Heart right ventricle (tissue), 16 donors: ENCODE measurements around the gene DERL3. TPM values are rescaled to one million over a fixed set of nuclear protein-coding genes. Genes with fewer than 3 reads are reported as not detected.

Experiments
- ATAC-seq, 8 donors: fragments of 200-7000 bp; cut with Tn5 transposase; one replicate each; pipeline ENCODE4 v1.9.1; 2020; ENCODE audit warnings: mild to moderate bottlenecking in 8 of 8, moderate library complexity in 8 of 8, moderate number of reproducible peaks in 1 of 8
- DNase-seq, 2 donors: peaks; one replicate each; pipeline ENCODE4 v3.0.0-alpha.2; 2020
- H3K27ac ChIP-seq, 10 donors: fragments of 200-600 bp; sonication (generic) in 2 of 10; one replicate each; pipeline versions ENCODE4 v1.5.0 to v1.8.0; 2020 to 2022; ENCODE audit warnings: mild to moderate bottlenecking in 3 of 10
- H3K27me3 ChIP-seq, 7 donors: fragments of 200-600 bp; one replicate each; pipeline ENCODE4 v1.8.0; 2021 to 2022; ENCODE audit warnings: mild to moderate bottlenecking in 2 of 7
- H3K36me3 ChIP-seq, 9 donors: fragments of 200-600 bp; sonication (generic) in 1 of 9; one replicate each; pipeline versions ENCODE4 v1.5.0 to v1.8.0; 2020 to 2022; ENCODE audit warnings: mild to moderate bottlenecking in 2 of 9
- H3K4me1 ChIP-seq, 9 donors: fragments of 200-600 bp; sonication (generic) in 1 of 9; one replicate each; pipeline versions ENCODE4 v1.5.0 to v1.8.0; 2020 to 2022; ENCODE audit warnings: mild to moderate bottlenecking in 4 of 9
- H3K4me3 ChIP-seq, 10 donors: fragments of 200-600 bp; sonication (generic) in 2 of 10; one replicate each; pipeline versions ENCODE4 v1.5.0 to v1.8.0; 2020 to 2022; ENCODE audit warnings: mild to moderate bottlenecking in 7 of 10, moderate library complexity in 2 of 10
- H3K9me3 ChIP-seq, 11 donors: fragments of 200-600 bp in 10 of 11; sonication (generic) in 2 of 11; one replicate each; pipeline versions ENCODE4 v1.5.0 to v1.8.0; 2013 to 2022; ENCODE audit warnings: mild to moderate bottlenecking in 2 of 11, control low read depth in 1 of 11, moderate library complexity in 1 of 11
- WGBS, 2 donors: extraction: QIAGEN DNeasy Blood & Tissue Kit; methylation state at CpG; one replicate each; pipeline ENCODE4 v1.1.7; 2013; ENCODE audit warnings: inconsistent platforms in 1 of 2; 5-methylcytosine and 5-hydroxymethylcytosine counted together
- intact Hi-C, 10 donors: fragments of 100-400 bp; cut with DNase I; formaldehyde crosslinking; loops; one replicate each; pipeline versions ENCODE4 v1.11.1 to v1.14.2; 2022
- polyA plus RNA-seq, 2 donors: library from polyadenylated mRNA; stranded (reverse); fragments of 200-250 nt; gene quantifications; one replicate each; pipeline ENCODE4 v1.2.3, GENCODE V29; 2013
- total RNA-seq, 10 donors: library from RNA; stranded (reverse); fragmentation: NEBNext Ultra II Directional in 3 of 10; extraction: Animal tissue kit (Norgen Biotek cat#: 25700) in 3 of 10; gene quantifications; one replicate each; pipeline versions ENCODE4 v1.2.1 to v1.2.4, GENCODE V29; 2021 to 2023
- TF ChIP-seq, protein P1 (sequence below), 9 donors: fragments of 200-600 bp; sonication (generic) in 2 of 9; IDR thresholded peaks; one replicate each; pipeline versions ENCODE4 v1.5.0 to v1.8.0; 2021 to 2022; ENCODE audit warnings: antibody characterized with exemption in 9 of 9, mild to moderate bottlenecking in 5 of 9, moderate library complexity in 1 of 9
- donor health status: Arrhythmogenic right ventricular cardiomyopathy.
- donor health status: ischemic (EF 13 %, LVEDD 7.1; RV severe dilation, severe dysfunction).
- donor health status: healthy with polysubstance abuse.
- donor health status: DM: no; HTN: yes; CAD: no.
- donor health status: DM: no; HTN: no; CAD: no.
- donor health status: ischemic (EF 25% LVEDD 6.9; RV normal size, moderate dysfunction).
- donor health status: ischemic (EF 25% LVEDD 5.7; RV mildly dilated, moderate dysfunction).
- donor health status: healthy.
- donor health status: DM: yes; HTN: yes; CAD: no.
- donor health status: Ischemic cardiomyopathy.
- donor health status: ischemic (EF 35%, LVEDD 5.7; RV mildly dilated, moderate dysfunction).
- donor health status: nonischemic (EF 11% LVEDD 7.7; RV severe dilation, severe dysfunction).
- donor health status: DM: yes; HTN: yes; CAD: no.
- donor health status: PGD.
- donor health status: ischemic (EF 29% LVEDD 5.4; RV normal size, mild dysfunction).
- donor health status: nonischemic (EF 23%, LVEDD 6.1; RV moderate dilation, normal function).

DERL3 gene
- total and polyA plus RNA-seq, 12 donors, result 0.91 to 14.1 (median 2.0) TPM

- intact Hi-C loops, result no loop called here
- Histone ChIP-seq H3K4me3 (no peak overlapping the region), H3K36me3 (peaks cover 0 to 99% (median 36%) of the 10 kb centered on the region in 9 donors), H3K27me3 (no peaks in the 10 kb centered on the region), H3K9me3 (no peaks in the 10 kb centered on the region), H3K4me1 (peaks cover 7 to 74% (median 52%) of the 10 kb centered on the region in 9 donors), H3K27ac (peak overlapping the region; percentile 65 to 83 (median 77))
- peak in 7 of 8 donors; percentile 42 to 84 (median 66) for ATAC-seq
- peak in 1 of 2 donors; percentile 57 for DNase-seq
- WGBS, 2 donors, result 58 to 64% methylated on average over 14 of the region's 14 CpGs
- TF ChIP-seq, protein P1, sequence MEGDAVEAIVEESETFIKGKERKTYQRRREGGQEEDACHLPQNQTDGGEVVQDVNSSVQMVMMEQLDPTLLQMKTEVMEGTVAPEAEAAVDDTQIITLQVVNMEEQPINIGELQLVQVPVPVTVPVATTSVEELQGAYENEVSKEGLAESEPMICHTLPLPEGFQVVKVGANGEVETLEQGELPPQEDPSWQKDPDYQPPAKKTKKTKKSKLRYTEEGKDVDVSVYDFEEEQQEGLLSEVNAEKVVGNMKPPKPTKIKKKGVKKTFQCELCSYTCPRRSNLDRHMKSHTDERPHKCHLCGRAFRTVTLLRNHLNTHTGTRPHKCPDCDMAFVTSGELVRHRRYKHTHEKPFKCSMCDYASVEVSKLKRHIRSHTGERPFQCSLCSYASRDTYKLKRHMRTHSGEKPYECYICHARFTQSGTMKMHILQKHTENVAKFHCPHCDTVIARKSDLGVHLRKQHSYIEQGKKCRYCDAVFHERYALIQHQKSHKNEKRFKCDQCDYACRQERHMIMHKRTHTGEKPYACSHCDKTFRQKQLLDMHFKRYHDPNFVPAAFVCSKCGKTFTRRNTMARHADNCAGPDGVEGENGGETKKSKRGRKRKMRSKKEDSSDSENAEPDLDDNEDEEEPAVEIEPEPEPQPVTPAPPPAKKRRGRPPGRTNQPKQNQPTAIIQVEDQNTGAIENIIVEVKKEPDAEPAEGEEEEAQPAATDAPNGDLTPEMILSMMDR (IDR thresholded peaks at IDR 0.05), result no peak
Measured at GRCh38 chr22:23823331-23823791, 15.4 kb downstream of the DERL3 start.

GRCh38 chr22:23822101-23822671, 16.6 kb downstream of the DERL3 start:
- ATAC-seq (peak; percentile 25 to 66 (median 54)), DNase-seq (no peak)
- peaks cover 0 to 100% (median 40%) of the 10 kb centered on the region in 9 donors for H3K36me3 ChIP-seq
- no peaks in the 10 kb centered on the region for H3K9me3 ChIP-seq
- no peaks in the 10 kb centered on the region for H3K27me3 ChIP-seq
- peaks cover 6 to 64% (median 43%) of the 10 kb centered on the region in 9 donors for H3K4me1 ChIP-seq
- TF ChIP-seq, protein P1 (IDR thresholded peaks at IDR 0.05), result no peak
- H3K4me3 ChIP-seq, result no peak overlapping the region
- H3K27ac ChIP-seq, result peak overlapping the region; percentile 62 to 83 (median 77)
- intact Hi-C loops, result no loop called here
- 51 to 60% methylated on average over 6 of the region's 6 CpGs for WGBS, 2 donors

- 57% methylated on average over 4 of the region's 4 CpGs for WGBS, 2 donors
- DNase-seq (no peak), ATAC-seq (no peak)
- Histone ChIP-seq H3K9me3 (no peaks in the 10 kb centered on the region), H3K36me3 (peaks cover 0 to 100% (median 40%) of the 10 kb centered on the region in 9 donors), H3K27ac (peak overlapping the region in 3 of 10 donors; percentile 10 to 78 (median 26)), H3K4me3 (no peak overlapping the region), H3K4me1 (peaks cover 2 to 64% (median 37%) of the 10 kb centered on the region in 9 donors), H3K27me3 (no peaks in the 10 kb centered on the region)
- intact Hi-C loops, result no loop called here
- TF ChIP-seq, protein P1 (IDR thresholded peaks at IDR 0.05), result no peak
Measured at GRCh38 chr22:23820748-23821211, 18.0 kb downstream of the DERL3 start.

- TF ChIP-seq, protein P1 (IDR thresholded peaks at IDR 0.05), result no peak
- intact Hi-C loops, result no loop called here
- H3K27me3 ChIP-seq, result no peaks in the 10 kb centered on the region
- no peak overlapping the region for H3K4me3 ChIP-seq
- H3K36me3 ChIP-seq, result peaks cover 0 to 99% (median 36%) of the 10 kb centered on the region in 9 donors
- H3K4me1 ChIP-seq, result peaks cover 0 to 48% (median 21%) of the 10 kb centered on the region in 9 donors
- no peak overlapping the region for H3K27ac ChIP-seq
- no peak for DNase-seq
- no peaks in the 10 kb centered on the region for H3K9me3 ChIP-seq
- 86 to 89% methylated on average over 2 of the region's 2 CpGs for WGBS, 2 donors
- no peak for ATAC-seq
Measured at GRCh38 chr22:23818541-23818940, 20.3 kb downstream of the DERL3 start.
